Progenitor cell of endocrine pancreas (in vitro differentiated cells): ENCODE measurements around the gene PHACTR4. TPM values are rescaled to one million over a fixed set of nuclear protein-coding genes. Genes with fewer than 3 reads are reported as not detected.
A peak's percentile ranks its signal among the peaks of the same experiment; 100 is the strongest.

Source experiments
- DNase-seq: peaks from one replicate; pipeline ENCODE4 v3.0.0; 2021; ENCODE audit warnings: low spot score; ENCODE audit not compliant: unreplicated experiment
- H3K27ac Mint-ChIP-seq: 2 replicates; pipeline ENCODE4 v1.8.0; 2021; ENCODE audit warnings: mild to moderate bottlenecking, moderate library complexity, mixed read lengths
- H3K27me3 Mint-ChIP-seq: 2 replicates; pipeline ENCODE4 v1.8.0; 2021; ENCODE audit warnings: mixed read lengths
- H3K36me3 Mint-ChIP-seq: 2 replicates; pipeline ENCODE4 v1.8.0; 2022; ENCODE audit warnings: mixed read lengths; ENCODE audit not compliant: insufficient read depth
- H3K4me1 Mint-ChIP-seq: 2 replicates; pipeline ENCODE4 v1.8.0; 2021; ENCODE audit warnings: low read depth, mixed read lengths
- H3K4me3 Mint-ChIP-seq: 2 replicates; pipeline ENCODE4 v1.8.0; 2021; ENCODE audit warnings: low read depth, mild to moderate bottlenecking, moderate library complexity, mixed read lengths
- H3K9me3 Mint-ChIP-seq: 2 replicates; pipeline ENCODE4 v1.8.0; 2021; ENCODE audit warnings: low read depth, mixed read lengths
- CTCF ChIP-seq: fragments of 200-600 bp; sonication (generic); IDR thresholded peaks from one replicate; pipeline ENCODE4 v1.5.0; 2021; ENCODE audit warnings: antibody characterized with exemption, mild to moderate bottlenecking; ENCODE audit not compliant: unreplicated experiment
- total RNA-seq: library from RNA; stranded (reverse); gene quantifications from 2 replicates; pipeline ENCODE4 v1.2.1, GENCODE V29; 2021

Gene PHACTR4
- total RNA-seq, 1 donor from 2014 or later = 80.6 TPM

- H3K4me3 Mint-ChIP-seq = no peak overlapping the region
- peaks cover 10% of the 10 kb centered on the region for H3K4me1 Mint-ChIP-seq
- H3K36me3 Mint-ChIP-seq = peaks cover 3% of the 10 kb centered on the region
- DNase-seq = no peak
- H3K27ac Mint-ChIP-seq = peak overlapping the region; percentile 26
- TF ChIP-seq CTCF = no peak
- no peaks in the 10 kb centered on the region for H3K27me3 Mint-ChIP-seq
- no peaks in the 10 kb centered on the region for H3K9me3 Mint-ChIP-seq
Measured at GRCh38 chr1:28503117-28503516, 133.6 kb downstream of the PHACTR4 start.

- no peaks in the 10 kb centered on the region for H3K27me3 Mint-ChIP-seq
- peaks cover 18% of the 10 kb centered on the region for H3K36me3 Mint-ChIP-seq
- H3K27ac Mint-ChIP-seq = peak within 1 kb of the TSS; percentile 99
- peak; percentile 89 for DNase-seq
- no peak for TF ChIP-seq CTCF
- no peaks in the 10 kb centered on the region for H3K9me3 Mint-ChIP-seq
- H3K4me1 Mint-ChIP-seq = peaks cover 34% of the 10 kb centered on the region
- peak within 1 kb of the TSS; percentile 97 for H3K4me3 Mint-ChIP-seq
Measured at GRCh38 chr1:28505406-28506187, 136.1 kb downstream of the PHACTR4 start, which contains the start of gene RCC1. RCC1 (plus strand) TSS chr1:28506043; CDS start chr1:28529867, 23,824 bp downstream.

GRCh38 chr1:28506907-28507246 lies 137.3 kb downstream of the PHACTR4 start:
- H3K9me3 Mint-ChIP-seq = no peaks in the 10 kb centered on the region
- H3K36me3 Mint-ChIP-seq = peaks cover 23% of the 10 kb centered on the region
- TF ChIP-seq CTCF = no peak
- H3K4me3 Mint-ChIP-seq = peak overlapping the region; percentile 97
- peak overlapping the region; percentile 99 for H3K27ac Mint-ChIP-seq
- DNase-seq = no peak
- H3K27me3 Mint-ChIP-seq = no peaks in the 10 kb centered on the region
- peaks cover 38% of the 10 kb centered on the region for H3K4me1 Mint-ChIP-seq

- TF ChIP-seq CTCF = no peak
Measured at GRCh38 chr1:28507247-28507645, 137.7 kb downstream of the PHACTR4 start.

GRCh38 chr1:28507646-28508434 lies 138.3 kb downstream of the PHACTR4 start:
- TF ChIP-seq CTCF = no peak
- H3K4me3 Mint-ChIP-seq = peak overlapping the region; percentile 97
- H3K4me1 Mint-ChIP-seq = peaks cover 40% of the 10 kb centered on the region
- peak overlapping the region; percentile 99 for H3K27ac Mint-ChIP-seq
- no peak for DNase-seq
- no peaks in the 10 kb centered on the region for H3K27me3 Mint-ChIP-seq
- no peaks in the 10 kb centered on the region for H3K9me3 Mint-ChIP-seq
- H3K36me3 Mint-ChIP-seq = peaks cover 31% of the 10 kb centered on the region

More at GRCh38 chr1:28507247-28507645, 137.7 kb downstream of the PHACTR4 start:
- Mint-ChIP-seq H3K9me3 (no peaks in the 10 kb centered on the region), H3K4me3 (peak overlapping the region; percentile 97), H3K27ac (peak overlapping the region; percentile 99), H3K36me3 (peaks cover 26% of the 10 kb centered on the region), H3K27me3 (no peaks in the 10 kb centered on the region), H3K4me1 (peaks cover 40% of the 10 kb centered on the region)
- DNase-seq = no peak
